ENCODE data around the gene PCDH18.
"Not testable (repeated sequence)": the region's sequence is repeated elsewhere in the genome, so short reads cannot be mapped to it uniquely, and the experiment has no call there.

The PCDH18 gene

DNA sequence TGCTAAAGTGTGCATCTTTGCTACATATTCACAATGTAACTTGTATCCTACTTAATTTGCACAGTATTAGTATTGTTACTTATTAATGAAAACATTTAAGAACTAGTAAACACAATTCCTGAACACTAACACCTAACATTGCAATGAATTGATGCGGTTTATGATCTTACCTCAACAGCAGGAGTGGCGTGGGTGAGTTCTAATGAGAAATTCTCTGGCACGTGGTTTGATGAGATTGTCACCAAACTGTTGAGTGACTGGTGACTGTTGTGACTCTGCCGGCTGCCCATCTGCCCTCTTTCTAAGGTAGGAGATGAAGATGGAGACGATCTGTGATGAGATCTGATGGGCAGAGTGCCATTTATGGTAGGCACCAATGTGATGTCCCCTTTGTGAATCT is 2.9 kb downstream of the PCDH18 start:
- no peak overlapping the region for H3K27ac ChIP-seq
- no peak for TF ChIP-seq ZFX (IDR thresholded peaks at IDR 0.05; ENCODE audit: borderline replicate concordance)
- TF ChIP-seq, protein P1, sequence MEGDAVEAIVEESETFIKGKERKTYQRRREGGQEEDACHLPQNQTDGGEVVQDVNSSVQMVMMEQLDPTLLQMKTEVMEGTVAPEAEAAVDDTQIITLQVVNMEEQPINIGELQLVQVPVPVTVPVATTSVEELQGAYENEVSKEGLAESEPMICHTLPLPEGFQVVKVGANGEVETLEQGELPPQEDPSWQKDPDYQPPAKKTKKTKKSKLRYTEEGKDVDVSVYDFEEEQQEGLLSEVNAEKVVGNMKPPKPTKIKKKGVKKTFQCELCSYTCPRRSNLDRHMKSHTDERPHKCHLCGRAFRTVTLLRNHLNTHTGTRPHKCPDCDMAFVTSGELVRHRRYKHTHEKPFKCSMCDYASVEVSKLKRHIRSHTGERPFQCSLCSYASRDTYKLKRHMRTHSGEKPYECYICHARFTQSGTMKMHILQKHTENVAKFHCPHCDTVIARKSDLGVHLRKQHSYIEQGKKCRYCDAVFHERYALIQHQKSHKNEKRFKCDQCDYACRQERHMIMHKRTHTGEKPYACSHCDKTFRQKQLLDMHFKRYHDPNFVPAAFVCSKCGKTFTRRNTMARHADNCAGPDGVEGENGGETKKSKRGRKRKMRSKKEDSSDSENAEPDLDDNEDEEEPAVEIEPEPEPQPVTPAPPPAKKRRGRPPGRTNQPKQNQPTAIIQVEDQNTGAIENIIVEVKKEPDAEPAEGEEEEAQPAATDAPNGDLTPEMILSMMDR (IDR thresholded peaks at IDR 0.05): no peak

DNA sequence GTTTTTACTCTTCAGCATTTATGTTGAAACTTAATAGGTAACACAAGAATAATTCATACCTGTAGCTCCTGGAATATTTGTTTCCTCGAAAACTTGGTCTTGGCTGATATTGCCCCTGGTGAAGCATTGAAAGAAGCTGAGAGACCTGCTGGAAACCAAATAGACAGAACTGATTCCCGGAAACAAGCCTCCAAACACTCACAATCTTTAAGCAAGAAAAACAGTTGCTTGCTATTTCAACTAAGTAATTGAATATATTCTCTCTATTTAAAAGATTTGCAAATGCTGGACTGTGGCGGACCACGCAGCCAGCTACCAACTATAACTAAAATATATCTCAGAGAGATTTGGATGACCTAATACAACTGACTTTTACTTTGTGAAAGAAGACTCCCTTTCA is 3.6 kb downstream of the PCDH18 start:
- TF ChIP-seq ZFX (IDR thresholded peaks at IDR 0.05; ENCODE audit: borderline replicate concordance): no peak
- TF ChIP-seq, protein P1 (IDR thresholded peaks at IDR 0.05): no peak
- H3K27ac ChIP-seq: no peak overlapping the region

DNA sequence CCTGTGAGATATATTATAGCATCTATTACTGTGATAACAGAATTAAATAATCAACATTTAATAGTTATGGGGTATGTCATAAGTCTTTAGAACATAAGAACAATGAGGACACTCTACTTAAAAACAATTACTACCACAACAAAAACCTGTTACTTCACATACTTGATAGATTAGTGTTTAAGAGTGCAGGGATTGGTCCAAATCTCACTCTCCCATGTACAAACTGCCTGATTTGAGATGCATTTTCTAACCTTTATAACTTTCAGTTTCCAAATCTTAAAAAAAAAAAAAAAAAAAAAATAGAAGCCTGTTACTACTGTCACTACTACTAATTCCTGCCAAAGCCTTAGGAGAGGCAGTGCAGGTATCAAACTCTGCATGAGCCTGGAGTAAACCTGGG is 5.6 kb downstream of the PCDH18 start:
- TF ChIP-seq, protein P1 (IDR thresholded peaks at IDR 0.05): no peak
- no peak for TF ChIP-seq ZFX (IDR thresholded peaks at IDR 0.05; ENCODE audit: borderline replicate concordance)

DNA sequence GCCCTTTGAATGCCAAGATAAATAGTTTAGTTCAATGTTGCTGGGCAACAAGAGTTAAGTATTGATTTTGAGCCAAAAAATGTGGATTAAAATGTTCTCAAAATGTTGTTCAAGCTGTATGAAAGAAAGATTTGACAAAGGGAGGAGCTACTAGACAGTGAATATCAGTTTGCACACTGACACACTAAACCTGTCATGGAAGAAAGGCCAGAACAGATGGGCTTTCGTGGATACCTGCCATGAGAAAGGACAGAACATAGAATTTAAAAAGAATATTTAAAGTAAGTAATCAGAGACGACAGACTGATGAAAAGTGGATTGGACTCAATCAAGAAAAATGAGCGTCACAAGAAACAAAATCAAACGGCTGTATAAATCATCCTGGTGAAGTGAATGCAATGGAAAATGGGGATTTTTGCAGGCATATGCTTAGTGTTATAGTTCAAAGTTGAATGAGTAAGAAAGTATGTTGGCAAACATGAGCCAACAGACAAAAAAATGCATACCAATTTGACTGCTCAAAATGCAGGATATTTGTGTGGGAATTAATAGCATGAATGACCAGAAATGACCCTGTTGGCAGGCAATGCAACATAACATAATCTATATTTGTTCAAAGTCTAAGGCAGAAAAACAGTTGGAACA is 7.4 kb downstream of the PCDH18 start:
- H3K27ac ChIP-seq: no peak overlapping the region
- TF ChIP-seq, protein P1 (IDR thresholded peaks at IDR 0.05): no peak

More for the DNA sequence above, 5.6 kb downstream of the PCDH18 start:
- H3K27ac ChIP-seq: no peak overlapping the region

DNA sequence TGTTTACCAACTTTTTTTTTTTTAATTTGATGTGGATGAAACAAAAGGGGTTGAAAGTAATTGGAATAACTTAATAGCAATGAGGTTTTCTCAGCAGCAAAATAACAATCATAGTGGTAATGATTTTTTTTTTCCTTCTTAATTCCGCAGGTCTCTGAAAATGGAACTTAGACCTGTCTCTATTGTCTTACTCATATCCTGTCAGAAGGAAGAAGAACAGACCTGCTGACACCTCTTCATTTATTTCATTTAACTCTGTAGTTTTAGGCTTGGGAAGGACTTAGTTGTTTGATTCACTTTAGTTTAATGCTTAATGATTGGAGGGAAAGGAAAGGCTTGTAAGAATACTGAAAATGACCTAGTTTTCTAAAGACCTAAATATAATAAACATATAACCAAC is 9.0 kb downstream of the PCDH18 start:
- H3K27ac ChIP-seq: no peak overlapping the region
- TF ChIP-seq ZFX (IDR thresholded peaks at IDR 0.05; ENCODE audit: borderline replicate concordance): no peak
- TF ChIP-seq, protein P1 (IDR thresholded peaks at IDR 0.05): no peak

DNA sequence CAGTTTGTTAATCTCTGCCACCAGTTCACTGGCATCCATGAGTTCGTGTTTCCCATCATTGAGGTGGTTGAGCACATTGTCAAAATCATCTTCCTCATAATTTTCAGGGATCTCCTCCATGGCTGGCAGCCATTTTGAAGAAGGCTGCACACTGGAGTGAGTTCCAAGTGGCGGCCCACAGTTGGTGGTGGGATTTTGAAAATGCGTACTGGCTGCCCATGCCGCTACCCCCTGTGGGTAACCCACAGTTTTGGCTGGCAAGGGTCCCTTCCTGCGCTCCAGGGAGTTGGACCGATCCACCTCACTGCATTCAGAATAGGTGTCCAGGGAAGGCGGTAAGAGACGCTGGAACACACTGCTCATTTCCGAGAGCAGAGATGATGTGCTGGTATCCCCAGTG is 11.2 kb downstream of the PCDH18 start:
- TF ChIP-seq ZFX (IDR thresholded peaks at IDR 0.05; ENCODE audit: borderline replicate concordance): no peak
- TF ChIP-seq, protein P1 (IDR thresholded peaks at IDR 0.05): no peak
- no peak overlapping the region for H3K27ac ChIP-seq

DNA sequence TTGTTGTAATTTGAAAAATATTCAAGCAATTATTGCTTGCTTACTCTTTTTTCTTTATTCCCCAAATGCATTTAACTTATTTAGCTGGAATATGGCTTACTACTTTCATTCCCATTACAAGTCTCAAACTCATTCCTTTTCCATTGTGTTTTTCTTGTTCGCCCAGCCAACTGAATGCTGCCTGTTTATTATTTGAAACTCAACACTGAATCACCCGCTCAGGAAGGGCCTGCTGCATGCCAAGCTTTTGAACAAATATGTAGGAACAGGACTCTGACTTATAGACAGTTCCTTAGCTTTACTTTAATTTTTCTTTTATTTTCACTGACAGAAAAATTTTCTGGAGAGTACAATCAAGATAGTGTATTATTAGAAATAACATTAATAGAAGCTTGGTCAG is 12.9 kb downstream of the PCDH18 start:
- no peak overlapping the region for H3K27ac ChIP-seq
- no peak for TF ChIP-seq ZFX (IDR thresholded peaks at IDR 0.05; ENCODE audit: borderline replicate concordance)
- TF ChIP-seq, protein P1 (IDR thresholded peaks at IDR 0.05): no peak

DNA sequence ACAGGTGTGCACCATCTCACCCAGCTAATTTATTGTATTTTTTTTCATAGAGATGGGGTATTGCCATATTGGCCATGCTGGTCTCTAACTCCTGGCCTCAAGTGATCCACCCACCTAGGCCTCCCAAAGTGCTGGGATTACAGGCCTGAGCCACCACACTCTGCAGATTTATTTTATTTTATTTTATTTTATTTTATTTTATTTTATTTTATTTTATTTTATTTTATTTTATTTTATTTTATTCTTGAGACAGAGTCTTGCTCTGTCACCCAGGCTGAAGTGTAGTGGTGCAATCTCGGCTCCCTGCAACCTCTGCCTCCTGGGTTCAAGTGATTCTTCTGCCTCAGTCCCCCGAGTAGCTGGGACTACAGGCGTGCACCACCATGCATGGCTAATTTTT is 15.0 kb downstream of the PCDH18 start:
- H3K27ac ChIP-seq: not testable (repeated sequence)
